SH-SY5Y (cell line): Measurements from ENCODE around the gene RBM18.

Source experiments
- GATA2 ChIP-seq: IDR thresholded peaks from 2 replicates; pipeline ENCODE4 v1.6.1; 2011; ENCODE audit warnings: mild to moderate bottlenecking, low read depth, low read length
- GATA3 ChIP-seq: IDR thresholded peaks from 2 replicates; pipeline ENCODE4 v1.6.1; 2011; ENCODE audit warnings: low read depth, mild to moderate bottlenecking, low read length, moderate library complexity

DNA sequence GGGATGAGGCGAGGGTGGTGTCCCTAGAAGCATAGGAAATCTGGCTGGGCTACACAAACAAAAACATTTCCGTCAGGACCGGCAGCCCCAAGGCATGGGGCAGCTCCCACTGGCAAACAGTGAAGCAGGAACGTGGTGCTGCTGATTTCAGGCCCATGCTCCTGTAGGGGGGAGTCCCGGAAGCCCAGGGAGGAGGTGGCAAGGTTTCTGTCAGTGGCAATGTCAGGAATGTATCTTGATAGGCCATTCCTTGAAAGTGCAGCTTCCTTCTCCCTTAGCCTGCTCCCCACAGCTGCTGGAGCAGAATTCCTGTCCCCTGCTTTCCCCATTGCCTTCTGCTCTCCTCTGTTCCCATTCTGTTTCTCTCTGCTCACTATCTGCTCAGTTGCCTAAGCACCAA, 42.4 kb upstream of the RBM18 start:
- TF ChIP-seq GATA3 (no peak), GATA2 (no peak)
